ENCODE measurements around the gene TAS2R14.

GRCh38 chr12:10959804-10960203 is 20.7 kb upstream of the TAS2R14 start:
- TF ChIP-seq CTCF (IDR thresholded peaks at IDR 0.05) (no peak), POLR2A (IDR thresholded peaks at IDR 0.05) (no peak), EP300 (IDR thresholded peaks at IDR 0.05) (no peak)
